Stimulated activated CD4-positive, alpha-beta T cell treated with anti-CD3 and anti-CD28 coated beads, TNF-alpha, amount 100 ng/mL, for 4 hours (primary cell): ENCODE data around the gene GFOD1.
"Not testable (repeated sequence)": the region's sequence is repeated elsewhere in the genome, so short reads cannot be mapped to it uniquely, and the experiment has no call there.

Experiments
- DNase-seq, 3 experiments: peaks; one replicate each; pipeline ENCODE4 v3.0.0-alpha.2; 2020; ENCODE audit warnings: low read depth in 3 of 3

Gene GFOD1

DNA sequence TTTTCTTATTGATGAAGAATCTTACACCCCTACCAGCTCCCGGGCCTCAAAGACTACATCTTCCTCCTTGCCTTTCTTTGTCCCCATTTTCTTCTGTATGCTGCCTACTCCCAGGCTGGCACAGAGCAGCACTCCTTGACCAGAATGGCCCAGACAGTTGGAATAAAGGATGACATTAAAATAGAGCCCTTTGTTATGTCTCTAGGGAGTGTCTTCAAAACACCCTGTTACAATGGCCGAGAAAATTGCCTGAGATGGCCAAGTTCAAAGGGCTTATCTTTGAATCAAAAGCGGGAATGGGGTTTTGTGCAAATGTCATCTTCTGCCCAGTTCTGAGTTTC, 80.1 kb downstream of the GFOD1 start:
- DNase-seq: no peak

DNA sequence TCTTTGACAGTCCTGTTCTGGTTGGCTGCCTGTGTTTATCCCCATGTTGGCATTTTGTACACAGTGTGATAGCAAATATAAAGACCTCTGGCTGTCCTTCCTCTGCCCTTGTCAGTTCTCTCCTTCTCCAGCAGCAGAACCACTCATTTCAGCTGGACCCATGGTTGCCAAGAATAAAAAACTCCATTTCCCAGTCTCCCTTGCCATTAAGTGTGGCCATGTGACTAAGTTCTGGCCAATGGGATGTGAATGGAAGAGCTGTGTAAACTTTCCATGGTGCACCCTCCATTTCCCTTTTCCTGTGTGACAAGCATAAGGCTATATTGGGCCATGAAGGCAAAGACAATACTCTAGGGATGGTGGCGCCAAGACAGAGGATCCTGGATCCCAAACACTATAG, 80.6 kb downstream of the GFOD1 start:
- no peak for DNase-seq

DNA sequence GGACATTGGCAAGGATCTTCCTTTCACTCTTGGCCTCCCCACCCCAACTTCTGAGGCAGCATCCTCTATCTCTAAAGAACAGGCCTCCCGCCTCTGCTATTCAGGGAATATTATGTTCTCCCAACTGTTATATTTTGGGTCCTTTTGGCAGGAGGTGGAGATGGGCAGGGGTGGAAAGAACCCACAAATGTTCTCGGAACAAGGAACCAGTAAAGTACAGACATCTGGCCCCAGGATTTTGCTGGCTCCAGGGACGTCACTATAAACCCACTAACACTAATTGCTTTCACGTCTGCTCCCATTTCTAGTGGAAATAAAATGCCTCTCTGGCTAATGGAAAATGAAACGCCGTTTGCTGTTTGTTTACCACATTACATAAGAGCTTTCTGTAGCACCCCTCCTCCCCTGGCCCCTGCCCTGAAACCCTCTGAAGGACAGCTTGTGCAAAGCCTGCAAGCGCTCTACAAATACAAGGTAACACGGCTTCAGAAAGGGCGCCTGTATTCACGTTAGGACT, 81.4 kb downstream of the GFOD1 start:
- DNase-seq: no peak

DNA sequence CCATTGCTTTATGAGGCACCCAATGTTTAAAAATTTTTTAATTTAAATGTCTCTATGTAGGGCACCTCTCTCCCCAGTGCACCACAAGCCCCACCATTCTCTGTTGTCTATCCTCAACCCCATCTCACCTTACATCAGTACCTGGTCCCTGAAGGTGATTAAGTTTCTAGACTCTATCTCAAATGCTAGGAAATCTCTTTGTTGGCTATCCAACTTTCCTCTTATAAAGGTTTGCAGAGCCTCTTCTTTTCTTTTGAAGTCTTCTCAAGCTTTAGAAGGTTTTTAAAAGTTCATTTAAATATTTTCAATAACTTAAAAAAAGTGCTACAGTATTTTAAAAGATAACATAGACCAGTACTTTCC, 82.5 kb downstream of the GFOD1 start:
- no peak for DNase-seq

DNA sequence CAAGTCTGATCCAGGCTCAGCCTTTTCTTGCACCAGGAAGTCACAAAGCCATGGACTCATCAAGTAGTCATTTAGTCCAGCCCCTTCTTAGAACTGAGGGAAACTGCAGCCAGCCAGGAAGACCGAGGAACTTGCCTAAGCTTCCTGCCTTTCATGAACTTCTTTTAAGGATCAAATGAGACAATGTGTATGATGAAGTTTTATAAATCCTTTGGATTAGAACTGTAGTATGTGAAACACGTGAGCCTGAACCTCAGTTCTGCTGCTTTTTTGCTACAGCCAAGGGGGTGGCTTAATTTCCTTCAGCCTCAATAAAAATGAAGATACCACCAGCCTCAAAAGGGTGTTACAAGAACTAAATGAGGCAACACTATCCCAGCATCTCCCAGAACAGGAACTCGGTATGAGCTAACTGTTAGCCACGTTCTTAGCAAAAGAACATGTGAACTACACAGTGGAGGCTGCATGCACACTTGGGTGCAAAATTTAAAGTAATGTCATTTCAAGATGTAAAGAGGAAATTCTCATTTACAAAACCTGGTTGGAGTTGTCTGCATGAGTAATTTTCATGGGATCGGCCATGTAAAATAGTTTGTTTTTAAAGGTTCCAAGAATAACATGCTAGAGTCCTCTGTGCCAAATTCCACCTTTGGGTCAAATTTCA, 83.0 kb downstream of the GFOD1 start:
- no peak for DNase-seq

DNA sequence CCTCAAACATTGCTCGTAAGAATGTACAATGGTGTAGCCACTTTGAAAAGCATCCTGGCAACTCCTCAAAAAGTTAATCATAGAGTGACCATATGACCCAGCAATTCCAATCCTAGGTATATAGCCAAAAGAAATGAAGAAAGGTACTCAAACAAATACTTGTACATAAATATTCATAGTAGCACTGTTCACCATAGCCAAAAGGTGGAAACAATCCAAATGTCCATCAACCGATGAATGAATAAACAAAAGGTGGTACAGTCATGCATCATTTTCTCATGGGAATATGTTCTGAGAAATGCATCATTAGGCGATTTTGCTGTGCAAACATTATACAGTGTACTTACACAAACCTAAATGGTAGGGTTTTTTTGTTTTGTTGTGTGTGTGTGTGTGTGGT, 84.7 kb downstream of the GFOD1 start:
- DNase-seq: no peak

DNA sequence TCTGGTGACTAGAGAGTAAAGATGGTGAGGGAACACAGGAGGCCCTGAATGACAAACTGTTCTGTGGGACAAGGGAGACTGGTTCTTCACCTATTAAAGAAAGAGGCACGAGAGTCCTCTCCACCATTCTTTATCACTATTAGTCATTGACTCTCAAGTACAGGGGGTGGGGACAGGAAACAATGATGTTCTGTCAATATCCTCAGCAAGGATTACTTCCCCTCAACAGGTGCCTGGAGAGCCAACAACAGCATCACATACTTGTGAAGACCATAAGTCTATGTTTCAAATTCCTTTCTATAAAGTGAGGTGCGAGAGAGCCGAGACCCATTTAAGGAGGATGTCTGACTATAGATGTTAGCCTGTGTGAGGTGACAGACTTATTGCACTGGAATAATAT, 86.6 kb downstream of the GFOD1 start:
- DNase-seq: no peak

DNA sequence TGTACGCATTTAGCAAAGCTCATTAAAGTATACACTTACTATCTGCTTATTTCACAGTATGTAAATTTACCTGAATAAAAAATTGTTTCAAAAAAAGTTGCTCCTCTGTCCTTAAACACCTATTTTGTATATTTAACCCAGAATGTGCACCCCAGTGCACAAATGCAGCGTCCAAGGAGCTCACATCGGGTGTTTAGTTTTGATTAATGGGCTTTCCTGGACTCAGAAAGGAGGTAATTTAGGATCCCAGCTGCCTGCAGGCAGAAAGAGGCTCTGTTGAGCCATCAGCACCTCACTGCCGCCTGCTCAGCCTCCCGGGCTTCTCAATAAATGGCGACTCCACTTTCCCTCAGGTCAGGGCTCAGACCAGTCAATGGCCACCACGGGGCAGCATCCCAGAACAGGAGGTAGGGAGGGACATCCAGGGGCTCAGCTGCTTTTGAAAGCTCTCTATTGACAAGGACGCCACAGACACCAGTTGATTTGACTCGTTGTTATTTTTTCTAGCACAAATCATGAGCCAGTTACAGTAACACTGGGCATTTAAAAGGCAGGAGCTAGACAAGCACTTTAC, 88.9 kb downstream of the GFOD1 start:
- no peak for DNase-seq

DNA sequence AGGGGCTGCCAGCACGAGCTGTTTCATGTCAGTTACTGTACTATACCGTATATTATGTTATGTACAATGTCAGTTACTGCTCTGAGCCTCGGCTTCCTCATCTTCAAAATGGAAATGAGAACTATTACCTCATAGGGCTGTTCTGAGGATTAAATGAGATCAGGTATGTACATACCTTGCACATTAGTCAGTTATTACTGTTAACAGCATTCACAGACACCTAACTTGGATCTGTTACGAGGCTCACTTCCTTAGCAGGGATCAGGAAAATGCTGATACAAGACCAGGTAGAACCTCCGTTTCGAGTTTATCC, 89.4 kb downstream of the GFOD1 start:
- DNase-seq: no peak

DNA sequence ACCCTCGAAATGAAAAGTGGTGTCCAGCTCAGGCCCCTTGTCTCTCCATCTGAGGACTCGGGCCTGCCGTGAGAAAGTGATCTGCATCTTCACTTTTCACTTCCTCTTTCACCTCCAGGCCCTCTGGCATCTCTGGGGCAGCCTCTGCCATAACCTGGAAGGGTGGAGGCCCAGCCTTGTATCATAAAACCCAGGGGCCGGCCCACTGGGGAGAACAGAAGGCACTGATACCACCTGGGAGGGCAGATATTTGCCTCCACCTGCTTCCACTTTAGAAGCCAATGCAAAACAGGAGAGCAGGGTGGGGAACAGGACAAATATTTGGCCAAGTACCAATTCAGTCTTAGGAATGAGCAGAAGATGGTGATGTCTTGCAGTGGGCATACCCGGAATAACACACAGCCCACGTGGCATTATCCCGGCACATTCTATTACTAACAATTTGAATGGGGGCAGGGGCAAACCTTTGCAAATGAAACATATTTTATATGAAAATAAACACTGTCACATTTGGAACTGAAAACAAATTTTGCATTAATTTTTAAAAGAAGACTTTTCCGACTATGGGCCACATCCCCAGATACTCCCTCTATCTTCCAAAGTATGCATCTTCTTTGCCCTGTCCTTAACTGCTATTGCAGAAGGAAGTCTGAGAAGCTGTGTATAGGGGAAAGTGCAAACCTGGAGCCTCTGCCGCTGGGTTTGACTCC, 89.9 kb downstream of the GFOD1 start:
- no peak for DNase-seq

DNA sequence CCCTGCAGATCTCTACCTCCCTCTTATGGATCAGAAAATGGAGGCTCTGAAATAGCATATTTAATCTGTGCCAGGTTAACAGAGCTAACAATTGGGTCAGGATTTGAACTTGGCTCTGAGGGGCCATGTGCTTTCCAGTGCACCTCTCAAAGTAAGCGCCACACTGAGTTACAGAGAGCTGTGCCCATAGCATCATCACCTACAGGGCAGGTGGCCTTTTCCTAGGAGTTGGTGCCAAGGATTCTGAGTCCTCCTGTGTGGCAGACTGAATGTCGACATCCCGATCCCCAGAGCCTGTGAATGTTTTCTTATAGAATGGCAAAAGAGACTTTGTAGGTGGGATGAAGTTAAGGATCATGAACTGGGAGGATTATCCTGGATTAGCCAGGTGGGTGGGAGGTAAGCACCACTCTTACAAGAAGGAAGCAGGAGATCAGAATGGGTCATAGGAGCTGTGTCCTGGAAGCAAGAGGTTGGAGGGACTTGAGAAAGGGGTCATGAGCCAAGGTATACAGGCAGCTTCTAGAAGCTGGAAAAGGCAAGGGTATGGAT, 91.1 kb downstream of the GFOD1 start:
- DNase-seq: no peak

DNA sequence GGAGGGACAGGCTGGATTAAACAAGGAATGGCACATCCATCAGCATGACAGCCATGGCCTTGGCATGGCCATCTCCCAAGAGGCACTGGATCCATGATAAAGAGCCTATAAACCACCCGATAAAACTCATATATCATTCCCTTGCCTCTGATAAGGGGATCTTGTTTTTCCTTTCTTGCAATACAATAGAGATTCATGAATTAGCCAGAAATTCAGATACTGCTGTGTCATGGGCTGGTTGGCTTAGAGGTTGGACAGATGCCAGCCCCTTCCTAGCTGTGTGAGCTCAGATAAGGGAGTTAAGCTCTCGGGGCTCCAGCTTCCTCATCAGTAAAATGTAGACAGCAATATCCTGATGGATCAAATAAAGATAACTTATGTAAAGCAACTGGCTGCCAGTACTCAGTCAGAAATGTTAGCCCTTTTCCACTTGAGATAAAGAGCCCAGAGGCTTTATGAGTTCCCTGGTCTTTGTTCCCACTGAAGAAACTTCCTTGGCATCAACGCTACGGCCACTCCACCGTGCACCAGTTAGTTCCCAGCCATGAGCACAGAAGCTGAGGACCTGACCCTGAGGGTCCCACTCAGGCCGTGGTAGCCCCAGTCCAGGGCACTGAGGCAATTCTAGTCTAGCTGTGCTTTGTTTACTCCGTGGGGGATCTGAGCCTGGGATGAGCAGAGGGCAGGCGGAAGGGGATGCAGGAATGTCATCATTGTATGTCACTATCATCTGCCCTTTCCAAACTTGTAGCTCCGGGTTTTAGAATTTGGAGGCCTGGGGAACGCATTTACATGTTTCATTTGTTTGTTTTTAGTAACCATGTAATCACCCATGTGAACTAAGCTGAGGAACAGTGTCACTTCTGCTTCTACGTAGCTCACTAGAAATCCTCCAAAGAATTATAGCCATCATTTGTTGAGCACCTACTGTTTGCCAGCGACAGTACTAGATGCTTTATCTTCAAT, 91.8 kb downstream of the GFOD1 start:
- no peak for DNase-seq

DNA sequence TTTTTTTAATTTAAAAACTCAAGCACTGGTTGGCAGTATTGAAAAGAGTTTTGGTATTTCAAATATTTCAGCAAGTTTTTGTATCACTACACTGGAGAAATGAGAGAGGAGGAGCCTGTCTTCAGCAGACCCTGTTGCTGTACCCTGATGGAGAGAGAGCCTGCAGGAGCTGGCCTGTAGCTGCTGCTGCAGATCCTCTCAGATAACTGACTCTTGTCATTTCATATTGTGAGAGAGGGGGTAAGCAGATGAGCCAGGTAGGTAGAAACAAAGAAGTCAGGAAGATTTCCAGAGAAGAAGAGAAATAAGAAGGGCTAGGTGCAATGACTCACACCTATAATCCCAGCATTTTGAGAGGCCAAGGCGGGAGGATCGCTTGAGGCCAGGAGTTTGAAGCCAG, 94.9 kb downstream of the GFOD1 start:
- DNase-seq: no peak

DNA sequence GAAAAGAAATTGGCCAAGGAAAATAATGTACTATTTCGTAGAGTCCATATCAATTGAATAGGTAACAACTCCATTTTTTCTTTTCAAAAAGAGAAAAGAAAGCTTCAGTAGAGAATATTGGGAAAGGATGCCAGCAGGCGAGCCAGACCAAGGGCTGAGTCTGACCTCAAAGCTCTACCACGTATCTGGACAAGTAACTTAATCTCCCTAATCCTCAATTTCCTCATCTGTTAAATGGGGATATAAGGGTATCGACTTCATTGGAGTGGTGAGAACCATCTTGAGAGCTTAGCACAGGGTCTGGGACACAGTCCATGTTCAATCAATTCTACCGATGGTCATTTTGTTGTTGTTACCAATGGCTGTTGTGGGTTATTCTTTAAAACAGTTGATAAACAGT, 95.9 kb downstream of the GFOD1 start:
- DNase-seq: no peak

DNA sequence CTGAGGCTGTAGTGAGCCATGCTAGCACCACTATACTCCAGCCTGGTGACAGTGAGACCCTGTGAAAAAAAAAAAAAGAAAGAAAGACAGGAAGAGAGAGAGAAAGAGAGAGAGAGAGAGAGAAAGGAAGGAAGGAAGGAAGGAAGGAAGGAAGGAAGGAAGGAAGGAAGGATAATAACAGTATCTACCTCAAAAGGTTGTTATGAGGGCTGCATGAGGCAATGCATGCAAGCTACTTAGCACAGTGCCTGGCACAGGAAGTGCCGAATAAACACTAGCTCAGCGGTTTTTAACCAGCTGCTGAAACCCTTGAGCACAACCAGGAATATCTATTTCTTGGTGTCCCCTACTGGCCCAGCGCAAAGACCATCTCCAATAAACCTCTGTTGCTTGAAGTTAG, 96.7 kb downstream of the GFOD1 start:
- no peak for DNase-seq

DNA sequence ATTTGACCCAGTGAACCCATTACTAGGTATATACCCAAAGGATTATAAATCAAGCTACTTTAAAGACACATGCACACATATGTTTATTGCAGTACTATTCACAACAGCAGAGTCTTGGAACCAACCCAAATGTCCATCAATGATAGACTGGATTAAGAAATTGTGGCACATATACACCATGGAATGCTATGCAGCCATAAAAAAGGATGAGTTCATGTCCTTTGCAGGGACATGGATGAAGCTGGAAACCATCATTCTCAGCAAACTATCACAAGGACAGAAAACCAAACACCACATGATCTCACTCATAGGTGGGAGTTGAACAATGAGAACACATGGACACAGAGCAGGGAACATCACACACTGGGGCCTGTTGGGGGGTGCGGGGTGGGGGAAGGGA, 98.2 kb downstream of the GFOD1 start:
- not testable (repeated sequence) for DNase-seq

DNA sequence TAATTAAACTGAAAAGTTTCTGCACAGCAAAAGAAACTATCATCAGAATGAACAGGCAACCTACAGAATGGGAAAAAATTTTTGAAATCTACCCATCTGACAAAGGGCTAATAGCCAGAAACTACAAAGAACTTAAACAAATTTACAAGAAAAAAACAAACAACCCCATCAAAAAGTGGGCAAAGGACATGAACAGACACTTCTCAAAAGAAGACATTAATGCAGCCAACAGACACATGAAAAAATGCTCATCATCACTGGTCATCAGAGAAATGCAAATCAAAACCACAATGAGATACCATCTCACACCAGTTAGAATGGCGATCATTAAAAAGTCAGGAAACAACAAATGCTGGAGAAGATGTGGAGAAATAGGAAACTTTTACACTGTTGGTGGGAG, 98.6 kb downstream of the GFOD1 start:
- not testable (repeated sequence) for DNase-seq

DNA sequence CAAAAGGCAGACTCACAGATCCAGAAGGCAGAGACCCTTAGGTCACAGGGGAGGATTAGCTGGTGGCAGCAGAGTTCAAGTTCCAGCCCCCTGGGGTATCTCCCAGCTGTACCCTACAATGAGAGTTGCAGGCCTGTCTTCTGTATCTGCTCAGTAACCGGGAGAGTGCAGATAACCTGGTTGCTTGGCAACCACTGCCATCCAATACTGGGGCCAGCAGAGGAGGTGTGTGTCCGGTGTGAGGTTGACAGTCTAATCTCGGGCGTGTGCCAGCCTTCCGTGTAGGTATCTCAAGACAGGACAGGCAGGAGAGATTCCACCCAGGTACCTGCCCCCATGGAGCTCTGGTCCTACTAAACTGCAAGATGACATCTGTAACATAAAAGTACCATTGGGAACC, 102.4 kb downstream of the GFOD1 start:
- DNase-seq: no peak

DNA sequence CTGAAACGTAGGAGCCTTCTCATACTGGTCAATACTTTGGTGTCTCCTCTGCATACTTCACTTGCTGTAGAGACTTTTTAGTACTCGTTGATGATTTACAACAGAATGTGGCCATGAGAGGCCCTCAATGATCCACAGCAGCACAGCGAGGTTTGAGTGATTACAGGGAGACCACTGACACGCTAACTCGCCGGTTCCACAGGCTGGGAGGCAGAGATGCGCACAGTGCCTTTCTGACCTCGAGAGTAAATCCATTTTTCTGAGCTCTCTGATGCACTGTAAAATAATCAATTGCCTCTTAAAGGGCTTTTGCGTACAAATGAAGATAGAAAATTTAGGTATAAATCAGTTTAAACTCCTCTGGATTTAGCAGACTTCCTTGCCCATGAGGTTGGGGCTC, 102.9 kb downstream of the GFOD1 start:
- no peak for DNase-seq

DNA sequence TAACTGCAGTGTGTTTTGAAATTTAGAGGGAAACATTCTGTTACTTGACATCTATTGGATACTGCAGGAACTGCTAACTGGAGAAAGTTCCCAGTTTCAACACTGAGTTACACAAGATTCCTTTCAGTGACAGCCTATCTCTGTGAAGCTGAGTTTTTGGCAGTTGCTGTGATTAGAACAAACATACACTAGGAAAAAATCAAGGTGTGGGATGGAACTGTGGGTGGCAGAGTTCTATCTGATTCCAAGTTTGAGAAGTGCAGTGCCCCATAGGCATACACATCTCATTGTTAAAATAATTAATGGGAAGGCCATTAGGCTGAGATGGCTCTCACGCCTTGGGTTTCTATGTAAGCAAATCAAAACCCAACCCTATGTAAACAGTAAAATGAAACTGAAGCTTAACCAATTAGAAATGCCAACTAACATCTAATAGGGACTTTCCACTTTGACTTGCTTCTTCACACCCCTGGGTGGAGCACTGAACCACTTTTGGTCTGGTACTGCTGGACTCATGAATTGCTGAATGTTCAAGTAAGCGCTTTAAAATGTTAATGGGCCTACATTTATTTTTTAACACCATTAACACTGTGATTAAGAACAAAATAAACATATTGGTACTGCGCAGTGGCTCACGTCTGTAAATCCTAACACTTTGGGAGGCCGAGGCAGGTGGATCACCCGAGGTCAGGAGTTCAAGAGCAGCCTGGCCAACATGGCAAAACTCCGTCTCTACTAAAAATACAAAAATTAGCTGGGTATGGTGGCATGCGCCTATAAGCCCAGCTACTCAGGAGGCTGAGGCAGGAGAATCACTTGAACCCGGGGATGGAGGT, 103.9 kb downstream of the GFOD1 start:
- DNase-seq: no peak

DNA sequence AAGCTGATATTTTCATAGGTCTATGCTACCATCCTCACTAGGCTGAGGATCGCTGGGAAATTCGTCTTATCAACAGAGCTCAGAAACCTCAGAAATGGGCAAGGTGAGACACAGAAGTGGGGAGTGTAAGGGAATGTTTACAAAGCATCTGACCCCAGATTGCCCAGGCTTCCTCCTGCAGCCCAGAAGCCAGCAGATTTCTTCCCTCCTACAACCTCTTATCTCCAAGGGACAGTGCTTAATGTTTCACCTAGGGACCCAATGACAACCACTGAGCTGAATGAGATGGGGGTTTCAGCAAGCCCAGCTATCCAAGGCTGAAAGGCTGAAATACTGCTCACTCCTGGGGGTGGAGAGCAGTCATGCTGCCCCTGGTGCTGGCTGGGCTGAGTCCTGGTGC, 106.6 kb downstream of the GFOD1 start:
- DNase-seq: no peak
